ENCODE results near the gene ADCYAP1R1.

Gene ADCYAP1R1

DNA sequence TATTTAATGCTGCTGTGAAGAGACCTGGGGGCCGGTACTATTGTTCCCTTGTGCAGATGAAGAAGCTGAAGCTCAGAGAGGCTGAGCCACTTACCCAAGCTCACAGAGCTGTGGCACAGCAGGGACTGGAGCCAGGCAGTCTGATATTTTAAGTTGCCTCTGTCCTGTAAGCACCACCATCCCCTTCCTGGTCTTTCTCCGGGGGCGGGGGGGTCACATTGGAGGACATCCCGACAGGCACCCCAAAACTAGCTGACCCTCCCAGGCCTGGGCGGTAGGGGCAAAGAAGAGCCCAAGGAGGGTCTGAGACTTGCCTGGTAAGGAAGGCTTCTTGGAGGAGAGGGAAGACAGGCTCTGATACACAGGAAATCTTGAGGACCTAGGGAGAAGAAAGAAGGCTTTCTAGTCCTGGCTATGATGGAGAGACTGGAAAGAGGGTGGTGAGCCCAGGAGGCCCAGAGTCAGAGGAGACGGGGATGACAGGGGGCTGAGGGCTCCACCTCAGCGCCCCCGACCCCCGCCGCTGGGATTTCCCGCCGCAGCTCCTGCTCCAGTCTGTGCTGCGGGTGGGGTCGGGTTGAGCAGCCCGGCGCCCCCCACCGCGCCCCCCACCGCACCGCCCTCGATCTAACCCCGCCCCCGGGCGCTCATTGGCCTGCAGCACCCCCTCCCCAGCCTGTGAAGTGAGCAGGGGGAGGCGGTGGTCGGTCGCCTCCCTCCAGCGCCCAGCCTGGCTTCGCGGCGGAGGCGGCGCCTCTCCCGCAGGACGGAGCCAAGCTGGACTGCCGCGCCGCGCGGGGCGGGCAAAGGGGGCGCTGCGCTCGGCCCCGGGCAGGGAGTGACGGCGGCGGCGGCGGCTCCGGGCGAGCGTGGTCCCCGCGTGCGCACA lies at the start of gene ADCYAP1R1:
Gene ADCYAP1R1 (plus strand): TSS at position 711 of the 889 bp plus-strand sequence. CDS start 10,957 bp downstream, outside the sequence.
- no peak for DNase-seq

DNA sequence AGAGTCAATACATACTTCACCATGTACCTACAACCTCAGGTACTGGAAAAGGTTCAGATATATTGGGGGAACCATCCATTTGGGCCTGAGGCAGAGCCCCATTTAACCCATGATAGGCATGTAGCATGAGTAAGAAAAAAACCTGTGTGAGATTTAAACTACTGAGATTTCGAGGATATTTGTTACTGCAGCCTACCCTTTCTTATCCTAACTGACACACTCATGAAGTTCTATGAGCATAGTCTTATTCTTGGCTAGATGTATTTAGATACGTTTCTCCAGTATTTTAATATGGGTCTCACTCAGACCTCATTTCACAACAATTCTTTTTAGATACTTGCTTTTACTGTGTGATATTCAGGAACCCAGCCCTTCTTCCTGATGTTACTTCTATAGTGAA lies 49.0 kb upstream of the ADCYAP1R1 start:
- no peak for DNase-seq

DNA sequence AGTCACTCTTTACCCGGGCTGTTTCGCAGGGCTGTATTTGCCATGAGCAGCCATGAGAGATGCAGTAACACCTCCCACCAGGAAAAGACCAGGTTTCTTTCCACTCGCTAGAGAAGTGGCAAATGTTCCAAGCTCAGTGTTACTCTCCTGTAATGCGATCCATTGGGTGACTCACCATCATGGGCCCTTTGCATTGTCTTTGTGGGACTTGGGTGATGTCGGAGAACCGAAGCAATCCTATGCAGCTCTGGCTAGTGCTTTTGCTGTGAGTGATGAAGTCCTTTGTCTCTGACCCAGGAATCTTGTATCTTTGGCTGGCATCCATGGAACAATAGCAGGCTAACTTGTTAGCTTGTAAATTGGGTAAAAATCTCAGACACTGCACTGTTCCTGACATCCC lies 48.4 kb upstream of the ADCYAP1R1 start:
- DNase-seq = no peak

DNA sequence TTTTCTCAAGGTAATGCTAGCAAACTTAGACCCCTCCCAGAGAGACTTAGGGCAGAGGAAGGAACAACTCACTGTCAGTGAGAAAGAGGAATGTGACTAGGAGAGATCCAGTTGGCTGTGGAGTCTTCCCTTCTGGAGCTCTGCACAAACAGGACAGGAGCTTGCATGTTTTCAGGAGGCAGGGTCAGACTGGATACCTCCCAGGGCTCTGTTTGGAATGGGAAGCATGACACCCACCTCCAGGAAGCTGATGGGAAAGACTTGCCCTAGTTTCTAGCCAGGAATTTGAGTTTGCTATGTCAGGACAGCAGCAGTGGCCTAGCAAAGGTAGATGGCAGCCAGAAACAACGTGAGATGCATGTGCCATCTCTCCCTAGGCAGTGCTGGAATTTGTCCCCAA lies 47.7 kb upstream of the ADCYAP1R1 start:
- DNase-seq = no peak

DNA sequence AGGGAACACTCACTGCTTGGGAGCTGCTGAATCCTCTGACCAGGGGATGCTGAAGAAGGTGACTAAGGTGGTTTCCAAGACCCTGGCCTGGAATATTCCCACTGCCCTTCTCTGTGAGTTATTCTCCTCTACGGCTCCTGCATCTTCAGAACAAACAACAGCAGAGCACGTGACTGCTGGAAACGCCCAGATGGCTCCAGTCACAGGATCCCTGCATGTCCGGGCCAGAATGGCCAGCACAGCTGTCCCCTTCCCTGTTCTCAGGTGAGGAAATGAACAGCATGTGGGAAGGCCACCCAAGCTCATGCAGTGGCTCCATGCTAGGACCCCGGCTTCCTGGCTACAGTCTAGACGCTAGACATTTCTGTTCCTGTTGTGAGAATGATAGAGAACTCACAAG lies 45.3 kb upstream of the ADCYAP1R1 start:
- DNase-seq = no peak

DNA sequence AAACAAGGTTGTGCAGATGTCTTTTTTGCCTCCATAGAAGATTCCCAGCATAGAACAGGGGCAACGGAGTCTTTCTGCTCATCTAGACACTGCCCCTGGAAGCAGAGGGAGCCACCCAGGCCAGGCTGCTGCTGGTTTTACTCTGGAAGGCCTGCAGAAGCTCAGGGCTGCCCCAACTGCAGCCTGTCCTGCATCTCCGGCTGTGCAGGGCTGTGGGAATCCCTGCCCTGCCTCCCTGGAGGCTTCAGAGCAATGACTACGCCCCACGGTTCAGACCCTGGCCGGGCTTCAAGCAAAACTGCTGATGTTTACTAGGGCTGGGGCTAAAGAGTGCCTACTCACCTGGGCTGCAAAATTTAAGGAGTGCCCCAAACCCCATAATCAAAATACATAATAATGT lies 44.5 kb upstream of the ADCYAP1R1 start:
- DNase-seq = no peak

DNA sequence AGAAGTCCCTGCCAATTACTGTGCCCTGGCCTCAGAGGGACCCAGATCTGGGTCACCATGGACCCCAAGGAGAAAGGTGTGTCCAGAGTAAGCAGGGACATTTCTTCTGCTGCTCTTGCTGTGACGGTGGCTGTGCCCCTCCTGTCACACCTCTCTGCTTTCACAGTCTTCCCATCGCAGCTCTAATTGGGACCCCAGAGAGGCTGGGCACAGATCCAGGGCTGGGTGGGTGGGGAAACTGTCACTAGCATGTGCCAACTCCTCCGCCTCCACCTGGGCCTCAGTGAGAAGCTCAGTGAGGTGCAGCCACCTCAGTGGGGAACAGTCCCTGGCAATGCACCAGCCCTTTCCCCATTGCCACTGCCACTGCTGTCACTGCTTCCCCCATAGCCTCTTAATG lies 37.3 kb upstream of the ADCYAP1R1 start:
- no peak for DNase-seq

DNA sequence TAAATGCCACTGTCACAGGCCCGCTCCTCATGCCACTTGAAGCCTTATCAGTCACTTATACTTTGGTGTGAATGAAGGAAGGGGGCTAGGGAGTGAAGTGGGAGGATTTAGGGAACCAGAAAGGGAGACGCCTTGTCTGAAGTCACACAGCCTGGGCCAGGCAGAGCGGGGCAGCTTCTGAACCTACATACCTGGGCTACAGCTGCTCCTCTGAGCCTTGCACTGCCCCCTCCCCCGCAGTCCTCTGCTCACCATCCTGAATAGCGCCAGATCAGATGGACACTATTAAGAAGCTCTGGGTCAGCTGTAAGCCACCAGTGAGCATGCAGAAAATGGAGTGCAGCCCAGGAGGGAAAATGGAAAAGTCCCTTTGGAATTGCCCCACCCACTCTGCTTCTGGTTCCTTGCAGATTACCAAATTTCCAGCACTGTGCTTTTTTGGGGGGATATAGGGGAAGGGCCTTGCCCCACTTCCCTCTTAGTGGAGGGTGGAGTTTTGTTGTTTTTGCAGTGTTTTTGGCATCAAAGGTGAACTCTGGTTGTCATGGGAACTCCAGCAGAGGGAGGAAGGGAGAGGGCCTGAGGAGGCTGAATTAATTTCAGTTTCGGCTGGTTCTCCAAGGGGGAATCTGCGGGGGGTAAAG lies 35.0 kb upstream of the ADCYAP1R1 start:
- DNase-seq = no peak

DNA sequence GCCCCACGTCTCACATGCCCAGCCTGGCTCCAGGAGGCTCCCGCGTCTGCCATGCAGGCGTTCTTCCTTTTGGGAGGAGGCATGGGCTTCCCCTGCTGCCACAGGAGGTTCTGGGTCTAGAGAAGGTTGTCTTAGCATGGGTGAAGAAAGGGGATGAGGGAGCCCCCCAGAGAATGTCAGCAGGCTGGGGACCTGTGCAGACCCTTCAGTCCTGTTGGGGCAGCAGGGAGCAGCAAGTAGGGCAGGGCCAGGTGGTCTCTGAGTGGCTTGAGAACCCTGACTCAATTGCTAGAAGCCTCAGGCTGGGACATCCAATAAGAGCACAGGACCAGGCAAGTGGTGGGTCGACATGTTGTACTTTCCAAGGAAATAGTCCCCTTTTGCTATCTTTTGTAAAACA lies 34.4 kb upstream of the ADCYAP1R1 start:
- no peak for DNase-seq

DNA sequence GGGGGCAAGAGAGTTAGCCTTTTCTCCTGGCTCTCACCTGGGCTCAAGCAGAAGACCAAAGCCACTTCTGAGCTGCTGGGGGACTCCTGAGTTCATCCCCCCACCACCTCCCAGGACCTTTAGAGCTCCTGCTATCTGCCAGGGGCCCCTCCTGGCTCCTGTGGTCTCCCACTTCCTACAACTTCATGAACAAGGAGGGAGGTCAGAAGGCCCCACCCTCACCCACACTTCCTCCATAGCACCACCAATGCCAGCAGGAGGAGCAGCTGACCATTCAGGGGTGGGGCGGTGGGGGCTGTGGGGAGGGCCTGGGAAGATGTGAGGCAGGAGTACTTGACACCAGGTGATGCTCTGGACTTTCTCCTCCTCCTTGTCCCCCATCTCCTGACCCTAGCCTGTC lies 32.6 kb upstream of the ADCYAP1R1 start:
- DNase-seq = no peak

DNA sequence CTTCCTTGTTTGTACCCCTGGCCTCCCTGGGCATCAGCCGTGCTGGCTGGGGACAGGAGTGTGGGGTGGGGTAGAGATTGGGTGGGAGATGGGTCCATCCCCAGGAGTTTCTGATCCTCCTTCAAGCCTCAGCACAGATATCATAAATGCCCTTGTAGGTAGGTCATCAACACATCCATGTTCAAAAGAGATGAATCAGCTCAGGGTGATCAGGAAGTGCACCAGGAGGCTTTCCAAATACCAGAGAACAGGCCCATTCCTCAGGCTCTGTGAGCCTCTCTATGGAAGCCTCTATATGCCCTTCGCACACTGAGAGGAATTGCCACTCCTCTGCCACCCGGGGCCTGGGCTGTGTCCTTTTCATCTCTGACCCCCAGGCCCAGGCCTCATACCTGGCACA lies 31.9 kb upstream of the ADCYAP1R1 start:
- DNase-seq = no peak

DNA sequence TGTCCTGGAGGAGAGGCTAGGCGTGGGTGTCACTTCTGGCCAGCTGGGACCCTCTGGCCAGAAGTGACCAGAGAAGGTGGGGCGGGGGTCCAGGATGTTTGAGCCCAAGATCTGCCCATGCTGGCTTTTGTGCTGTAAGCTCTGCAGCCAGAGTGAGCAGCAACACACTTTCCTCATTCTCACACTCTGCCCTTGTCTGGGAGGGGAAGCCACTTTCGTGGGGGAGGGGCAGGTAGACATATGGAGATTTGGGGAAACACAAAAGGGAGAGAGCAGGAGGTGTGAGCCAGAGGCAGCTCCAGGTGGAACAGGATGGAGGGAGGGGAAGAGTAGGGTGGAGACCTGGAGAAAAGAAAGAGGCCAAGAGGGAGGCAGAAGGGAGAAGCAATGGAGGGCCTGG lies 31.5 kb upstream of the ADCYAP1R1 start:
- no peak for DNase-seq

DNA sequence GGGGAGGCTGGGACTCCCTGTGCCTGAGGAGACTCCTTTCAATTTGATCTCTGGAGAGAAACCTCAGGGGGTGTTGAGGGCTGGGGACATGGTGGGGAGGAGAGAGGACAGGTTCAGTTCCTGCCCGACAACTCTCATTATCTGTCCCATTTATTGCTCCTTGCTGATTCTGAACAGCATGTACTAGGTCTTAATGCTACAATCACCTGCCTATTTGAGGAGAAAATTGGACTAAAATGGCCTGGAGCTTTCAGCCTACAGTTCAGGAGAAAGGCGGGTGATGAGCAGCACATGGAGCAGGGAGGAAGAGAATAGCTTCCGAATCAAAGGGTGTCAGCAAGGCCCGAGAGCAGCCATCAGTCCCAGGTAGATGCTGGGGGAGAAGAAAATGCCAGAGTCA lies 30.0 kb upstream of the ADCYAP1R1 start:
- no peak for DNase-seq

DNA sequence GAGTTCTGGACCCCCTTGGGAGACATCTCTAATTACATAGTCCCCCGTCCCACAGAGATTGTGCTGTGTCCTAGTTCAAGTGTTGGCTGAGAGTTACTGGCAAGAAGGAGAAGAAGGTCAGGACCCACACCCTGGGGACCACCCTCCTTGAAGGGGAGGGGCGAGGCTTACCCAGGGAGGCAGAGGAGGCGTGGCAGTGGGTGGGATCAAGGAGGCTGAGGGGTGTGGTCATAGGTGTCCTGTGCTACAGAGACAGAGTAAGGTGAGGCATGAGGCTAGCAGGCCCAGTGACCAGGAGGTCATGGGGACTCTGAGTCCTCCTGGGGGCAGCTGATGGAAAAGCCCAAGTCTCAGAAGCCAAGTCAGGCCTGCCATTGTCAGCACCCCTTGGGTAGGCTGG lies 29.4 kb upstream of the ADCYAP1R1 start:
- DNase-seq = no peak

DNA sequence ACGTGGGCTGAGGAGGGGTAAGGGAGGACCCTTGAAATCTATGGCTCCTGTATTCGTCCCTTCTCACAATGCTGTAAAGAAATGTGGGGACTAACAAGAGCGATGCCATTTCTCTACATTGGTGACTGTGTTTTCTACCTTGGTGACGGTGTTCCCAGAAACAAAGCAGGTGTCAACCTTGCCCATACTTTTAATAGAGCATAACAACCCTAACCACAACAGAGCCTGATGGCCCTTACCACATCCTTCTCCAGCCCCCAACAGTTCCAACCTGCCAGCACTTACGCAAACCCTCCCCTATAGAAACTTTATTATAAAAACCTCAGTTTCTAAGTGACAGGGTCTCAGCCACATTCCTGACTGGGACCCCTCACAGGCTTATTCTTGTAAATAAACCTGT lies 28.2 kb upstream of the ADCYAP1R1 start:
- no peak for DNase-seq

DNA sequence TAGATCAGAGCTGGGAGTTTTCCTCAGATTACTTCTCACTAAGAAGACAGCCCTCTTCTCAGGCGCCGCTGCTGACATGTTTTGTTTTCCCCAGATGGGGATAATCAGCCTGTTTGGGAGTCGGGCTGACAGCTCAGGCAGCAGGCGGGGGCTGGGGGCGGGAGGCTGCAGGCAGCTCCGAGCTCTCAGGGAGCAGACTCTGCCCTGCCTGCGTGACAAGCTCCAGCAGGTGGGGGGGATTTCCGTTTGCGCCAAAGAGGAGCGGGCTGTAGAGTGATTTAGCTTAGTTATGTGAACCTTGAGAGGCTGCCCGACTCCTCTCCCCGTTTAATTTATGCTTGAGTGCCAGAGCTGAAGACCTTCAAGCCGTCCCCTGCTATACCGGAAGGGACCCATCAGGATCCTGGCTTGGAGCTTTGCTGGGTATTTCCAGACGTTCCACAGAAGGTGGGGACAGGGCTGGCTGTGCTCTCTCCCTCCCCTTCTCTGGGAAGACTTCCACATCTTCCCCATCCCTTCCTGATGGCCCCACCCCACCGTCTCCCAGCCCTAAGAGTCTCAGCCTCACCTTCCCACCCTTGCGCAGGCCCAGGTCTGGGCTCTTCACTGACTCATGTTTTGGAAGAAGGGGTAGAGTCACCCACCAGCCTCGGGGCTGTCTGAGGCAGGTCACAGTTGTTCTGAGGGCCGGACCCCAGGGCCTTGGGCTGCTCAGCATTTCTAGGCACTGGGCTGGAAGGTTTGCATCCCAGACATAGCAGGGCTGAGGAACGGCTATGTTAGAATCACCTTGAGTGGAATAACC lies 24.7 kb upstream of the ADCYAP1R1 start:
- no peak for DNase-seq

DNA sequence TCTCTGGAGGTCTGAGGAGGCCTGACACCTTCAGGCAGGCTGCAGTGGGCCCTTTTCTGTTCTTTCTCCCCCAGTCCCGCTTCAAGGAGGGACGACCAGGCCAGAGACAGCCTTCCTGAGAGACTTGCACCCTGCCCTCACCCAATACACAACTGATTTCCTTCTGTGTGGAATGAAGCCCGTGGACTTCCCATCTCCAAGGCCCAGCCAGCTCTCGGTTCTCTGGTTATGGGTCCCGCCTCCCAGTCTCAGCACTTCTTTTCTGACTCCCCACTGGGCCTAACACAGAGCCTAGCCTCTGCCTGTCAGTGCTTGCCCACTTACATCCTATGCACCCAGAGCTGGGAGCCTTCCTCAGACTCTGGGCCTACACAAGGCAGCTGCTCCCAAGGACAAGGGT lies 24.1 kb upstream of the ADCYAP1R1 start:
- no peak for DNase-seq

DNA sequence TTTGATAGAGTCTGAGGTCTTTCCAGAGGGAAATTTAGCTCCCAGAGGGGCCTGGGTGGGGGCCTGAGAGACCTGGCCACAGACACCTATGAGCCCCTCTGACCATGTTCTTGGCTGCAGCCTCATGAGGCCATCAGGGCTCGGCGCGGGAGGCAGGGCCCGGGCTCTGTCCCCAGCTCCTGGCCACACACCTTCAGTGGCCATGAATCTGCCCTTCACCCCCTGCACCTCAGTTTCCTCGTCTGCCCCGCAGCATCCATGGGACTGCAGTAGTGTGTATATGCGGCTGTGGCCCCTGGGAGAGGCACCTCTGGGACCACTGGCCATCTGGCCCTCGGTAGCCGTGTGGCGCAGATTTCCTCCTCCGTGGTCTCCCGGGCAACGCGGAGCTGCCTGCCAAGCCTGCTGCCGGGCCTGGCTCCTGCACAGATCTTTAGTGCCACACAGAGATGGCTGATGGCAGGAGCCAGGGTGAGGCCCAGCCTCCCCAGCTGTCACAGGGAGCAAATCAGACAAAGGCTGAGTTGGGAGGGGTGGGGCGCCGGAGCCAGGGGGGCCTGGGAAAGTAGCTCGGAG lies 23.6 kb upstream of the ADCYAP1R1 start:
- no peak for DNase-seq

DNA sequence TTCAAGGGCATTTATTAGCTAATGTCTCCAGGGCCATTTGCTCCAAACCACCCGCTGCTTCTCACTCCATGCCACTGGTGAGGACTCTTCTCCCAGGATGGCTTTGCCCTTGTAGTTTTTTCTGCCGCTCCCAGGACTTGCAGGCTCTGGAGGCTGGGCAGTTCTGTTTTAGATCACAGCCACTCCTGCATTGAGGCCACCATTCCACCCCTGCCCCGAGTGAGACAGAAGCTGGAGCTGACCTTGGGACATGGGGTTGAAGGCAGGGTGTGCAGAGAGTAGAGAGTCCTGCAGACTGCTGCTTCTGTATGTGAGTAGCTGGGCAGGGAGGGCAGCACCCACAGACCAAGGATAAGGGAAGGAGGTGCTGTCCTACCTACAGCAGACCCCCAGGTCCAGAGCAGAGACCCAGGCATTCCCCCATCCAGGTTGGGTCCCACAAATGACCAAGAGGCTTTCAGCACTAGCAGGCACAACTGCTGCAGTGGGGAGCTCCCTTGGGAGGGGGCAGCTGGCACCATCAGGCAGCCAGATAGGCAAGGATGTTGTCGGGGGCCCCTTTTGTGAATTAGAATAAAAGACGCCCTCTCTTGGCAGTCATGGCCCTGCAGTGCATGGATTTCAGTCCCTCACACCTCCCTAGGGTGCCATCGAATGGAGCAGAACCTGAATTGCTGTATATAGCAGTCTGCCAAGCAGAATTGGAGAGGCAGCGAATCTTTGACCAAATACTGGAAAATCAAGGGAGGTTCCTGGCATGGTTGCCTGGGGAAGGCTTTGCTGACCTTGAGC lies 22.7 kb upstream of the ADCYAP1R1 start:
- DNase-seq = no peak

DNA sequence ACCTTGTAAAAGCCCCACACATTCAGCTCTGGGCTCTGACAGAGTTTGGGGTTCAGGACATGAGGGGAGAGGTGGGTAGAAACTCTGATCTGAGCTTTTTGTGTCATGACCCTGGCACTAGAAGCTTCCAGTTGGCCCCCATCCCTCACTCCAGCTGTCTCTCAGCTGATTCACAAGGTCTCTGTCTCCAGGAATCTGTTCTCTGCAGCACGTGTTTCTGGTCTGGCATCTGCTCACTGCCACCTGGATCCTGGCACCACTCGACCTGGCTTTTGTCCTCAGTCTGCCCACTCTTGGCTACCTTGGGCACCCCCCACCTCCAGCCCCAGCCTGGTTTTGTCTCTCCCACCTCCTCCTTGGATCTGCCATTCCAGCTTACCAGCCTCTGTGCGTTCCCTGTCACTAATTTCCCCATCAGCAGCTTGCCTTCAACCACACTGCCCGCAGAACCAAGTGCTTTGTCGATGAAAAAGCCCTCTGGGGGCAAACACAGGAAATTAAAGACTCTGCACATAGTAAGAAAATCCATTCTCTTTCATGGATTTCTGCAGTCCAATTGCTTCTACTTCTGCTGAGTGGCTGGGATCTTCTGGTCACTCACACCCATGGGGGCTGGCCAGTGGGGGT lies 18.3 kb upstream of the ADCYAP1R1 start:
- no peak for DNase-seq

DNA sequence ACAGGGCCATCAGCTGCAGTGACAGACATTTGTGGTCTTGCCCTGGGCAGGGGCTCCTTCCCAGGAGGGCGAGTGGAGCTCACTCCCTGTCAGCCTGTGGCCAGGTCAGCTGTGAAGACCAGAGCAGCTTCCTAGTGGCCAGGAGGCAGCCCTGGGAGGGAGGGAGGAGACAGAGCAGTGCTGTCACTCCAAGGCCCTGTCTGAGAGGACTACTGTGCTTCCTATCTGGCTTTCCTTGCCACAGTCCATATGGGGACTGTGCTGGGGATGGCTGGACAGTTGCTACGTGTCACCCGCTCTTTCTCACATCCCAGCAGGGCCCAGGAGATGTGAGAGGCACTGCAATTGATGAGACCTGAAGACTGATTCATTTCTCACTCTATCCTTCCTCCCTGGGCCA lies 15.2 kb upstream of the ADCYAP1R1 start:
- no peak for DNase-seq

DNA sequence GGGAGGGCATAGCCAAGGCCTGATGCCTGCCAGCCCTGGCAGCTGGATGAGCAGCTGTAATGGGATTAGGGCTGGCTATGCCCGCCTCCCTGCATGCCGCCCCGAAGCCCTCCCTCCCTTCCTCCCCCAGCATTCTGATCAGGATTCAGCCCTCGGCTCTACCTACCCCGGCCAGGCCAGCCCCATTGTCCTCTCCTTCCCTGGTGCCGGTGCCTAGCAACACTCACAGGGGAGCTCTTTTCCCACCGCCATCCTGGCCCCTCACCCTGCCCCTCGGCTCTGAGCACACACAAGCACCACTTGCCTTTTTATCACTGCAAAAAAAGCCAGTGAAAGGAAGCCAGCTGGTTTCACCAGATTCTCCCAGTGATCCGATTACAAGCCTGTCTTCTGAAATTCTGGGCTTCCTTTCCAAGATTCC lies 9.0 kb upstream of the ADCYAP1R1 start:
- DNase-seq = no peak

All from activated gamma-delta T cell treated with Interleukin-2 at 50 U/mL for 16 hours (primary cell).